HUES6 (cell line): ENCODE results near the gene F8A1.
"Not testable (repeated sequence)": the region's sequence is repeated elsewhere in the genome, so short reads cannot be mapped to it uniquely, and the experiment has no call there.

Experiments used
- H3K27ac ChIP-seq: 2 replicates; pipeline ENCODE4 v1.7.0; 2013; ENCODE audit warnings: low read depth, mild to moderate bottlenecking, low read length, inconsistent platforms
- H3K27me3 ChIP-seq: 2 replicates; pipeline ENCODE4 v1.6.1; 2013; ENCODE audit warnings: low read length; ENCODE audit not compliant: control insufficient read depth, insufficient read depth
- H3K36me3 ChIP-seq: 2 replicates; pipeline ENCODE4 v1.6.1; 2013; ENCODE audit warnings: low read length; ENCODE audit not compliant: control insufficient read depth, insufficient read depth
- H3K4me1 ChIP-seq: 2 replicates; pipeline ENCODE4 v1.6.1; 2013; ENCODE audit warnings: low read length; ENCODE audit not compliant: control insufficient read depth, insufficient read depth
- H3K4me3 ChIP-seq: 2 replicates; pipeline ENCODE4 v1.5.1; 2013; ENCODE audit warnings: low read depth, low read length
- H3K9ac ChIP-seq: one replicate; pipeline ENCODE4 v1.6.1; 2013; ENCODE audit warnings: mild to moderate bottlenecking, low read length
- H3K9me3 ChIP-seq: 2 replicates; pipeline ENCODE4 v1.6.1; 2013; ENCODE audit warnings: low read depth, low read length; ENCODE audit not compliant: control insufficient read depth, insufficient read depth

The F8A1 gene

DNA sequence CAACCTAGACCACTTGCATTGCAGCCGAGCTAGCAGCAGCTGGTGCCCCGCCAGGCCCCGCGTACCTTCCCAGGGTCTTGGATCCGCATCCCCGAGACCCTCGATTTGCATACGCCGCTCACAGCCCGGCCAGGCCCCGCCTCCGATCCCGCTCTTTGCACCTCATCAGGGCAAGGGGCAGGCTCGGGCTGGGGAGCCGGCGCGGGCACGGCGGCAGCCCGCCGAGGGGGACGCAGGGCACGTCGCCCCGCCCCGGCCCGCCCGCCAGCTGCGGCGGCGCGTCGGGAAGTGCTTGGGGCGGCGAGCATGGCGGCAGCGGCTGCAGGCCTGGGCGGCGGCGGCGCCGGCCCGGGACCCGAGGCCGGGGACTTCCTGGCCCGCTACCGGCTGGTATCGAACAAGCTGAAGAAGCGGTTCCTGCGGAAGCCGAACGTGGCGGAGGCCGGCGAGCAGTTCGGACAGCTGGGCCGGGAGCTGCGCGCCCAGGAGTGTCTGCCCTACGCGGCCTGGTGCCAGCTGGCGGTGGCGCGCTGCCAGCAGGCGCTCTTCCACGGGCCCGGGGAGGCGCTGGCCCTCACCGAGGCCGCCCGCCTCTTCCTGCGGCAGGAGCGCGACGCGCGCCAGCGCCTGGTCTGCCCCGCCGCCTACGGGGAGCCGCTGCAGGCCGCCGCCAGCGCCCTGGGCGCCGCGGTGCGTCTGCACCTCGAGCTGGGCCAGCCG, at the start of gene F8A1:
F8A1 (plus strand) TSS at position 287 of the 720 bp plus-strand sequence; CDS start at position 307, 20 bp downstream.
- not testable (repeated sequence) for H3K27me3 ChIP-seq

DNA sequence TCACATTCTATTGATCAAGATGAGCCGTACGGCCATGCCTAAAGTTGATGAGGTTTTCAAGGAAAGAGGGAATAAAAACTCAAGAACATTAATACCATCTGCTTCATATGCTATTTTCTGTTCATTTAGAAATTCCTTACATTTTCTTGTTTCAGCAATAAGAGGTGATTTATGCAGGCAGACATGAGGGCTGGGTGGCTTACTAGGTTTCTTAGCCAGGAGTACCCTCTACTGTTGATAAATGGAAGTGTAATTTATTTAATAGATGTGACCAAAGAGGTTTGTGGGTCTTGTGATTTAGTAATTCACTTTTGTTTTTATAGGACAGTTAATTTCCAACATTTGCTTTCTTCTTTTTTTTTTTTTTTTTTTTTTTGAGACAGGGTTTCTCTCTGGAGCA, 45.3 kb upstream of the F8A1 start:
- H3K27me3 ChIP-seq, result no peaks in the 10 kb centered on the region
- H3K4me1 ChIP-seq, result no peaks in the 10 kb centered on the region
- no peak overlapping the region for H3K4me3 ChIP-seq
- H3K9ac ChIP-seq, result no peak overlapping the region
- no peak overlapping the region for H3K27ac ChIP-seq
- H3K9me3 ChIP-seq, result peaks cover 15% of the 10 kb centered on the region
- H3K36me3 ChIP-seq, result no peaks in the 10 kb centered on the region

More for the DNA sequence above, at the start of gene F8A1:
- H3K4me3 ChIP-seq, H3K9ac ChIP-seq, H3K9me3 ChIP-seq, H3K4me1 ChIP-seq, H3K36me3 ChIP-seq, H3K27ac ChIP-seq: not testable (repeated sequence)

DNA sequence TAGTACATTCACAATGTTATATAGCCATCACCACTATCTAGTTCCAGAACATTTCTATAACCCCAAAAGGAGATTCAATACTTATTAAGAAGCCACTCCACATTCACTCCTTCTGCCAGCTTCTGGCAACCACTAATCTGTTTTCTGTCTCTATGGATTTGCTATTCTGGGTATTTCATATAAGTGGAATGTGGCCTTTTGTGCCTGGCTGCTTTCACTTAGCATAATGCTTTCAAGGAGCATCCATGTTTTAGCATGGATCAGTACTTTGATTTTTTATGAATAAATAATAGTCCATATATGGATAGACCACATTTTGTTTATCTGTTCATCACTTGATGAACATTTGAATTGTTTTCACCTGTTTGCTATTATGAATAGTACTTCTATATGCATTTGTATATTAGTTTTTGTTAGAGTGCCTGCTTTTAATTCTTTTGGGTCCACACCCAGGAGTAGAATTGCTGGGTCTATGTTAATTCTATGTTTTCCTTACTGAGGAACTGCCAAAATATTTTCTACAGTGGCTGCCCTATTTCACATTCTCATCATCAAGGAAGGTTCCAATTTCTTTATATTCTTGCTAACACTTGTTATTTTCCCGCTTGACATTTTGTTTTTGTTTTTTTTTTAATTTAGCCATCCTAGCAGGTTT, 35.1 kb upstream of the F8A1 start:
- Histone ChIP-seq H3K9ac (no peak overlapping the region), H3K4me3 (no peak overlapping the region), H3K36me3 (no peaks in the 10 kb centered on the region), H3K27ac (no peak overlapping the region), H3K9me3 (peaks cover 32% of the 10 kb centered on the region; the same call in 1 of the 2 replicates), H3K27me3 (no peaks in the 10 kb centered on the region), H3K4me1 (peaks cover 3% of the 10 kb centered on the region; the same call in 1 of the 2 replicates)

DNA sequence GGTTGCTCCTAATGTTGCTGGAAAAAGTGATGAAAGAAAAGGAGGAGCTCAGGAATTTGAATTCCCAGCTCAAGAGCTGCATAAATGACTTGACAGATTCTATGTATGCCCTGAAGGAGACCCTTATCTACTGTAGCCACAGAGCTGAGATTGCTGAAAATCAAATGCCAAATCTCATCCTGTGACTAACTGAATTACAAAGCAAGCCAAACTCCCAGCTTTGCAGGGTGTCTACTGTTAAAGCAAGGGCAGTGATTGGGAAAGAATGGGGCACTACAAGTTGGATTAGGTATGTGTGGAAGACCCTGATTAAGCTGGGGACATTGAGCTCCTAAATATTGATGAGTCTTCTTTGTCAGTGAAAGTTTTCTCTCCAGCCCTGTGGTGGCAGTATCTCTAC, 30.9 kb upstream of the F8A1 start:
- Histone ChIP-seq H3K27ac (no peak overlapping the region), H3K36me3 (no peaks in the 10 kb centered on the region), H3K9ac (no peak overlapping the region), H3K4me1 (peaks cover 3% of the 10 kb centered on the region; the same call in 1 of the 2 replicates), H3K27me3 (no peaks in the 10 kb centered on the region), H3K9me3 (peaks cover 26% of the 10 kb centered on the region; the same call in 1 of the 2 replicates), H3K4me3 (no peak overlapping the region)

DNA sequence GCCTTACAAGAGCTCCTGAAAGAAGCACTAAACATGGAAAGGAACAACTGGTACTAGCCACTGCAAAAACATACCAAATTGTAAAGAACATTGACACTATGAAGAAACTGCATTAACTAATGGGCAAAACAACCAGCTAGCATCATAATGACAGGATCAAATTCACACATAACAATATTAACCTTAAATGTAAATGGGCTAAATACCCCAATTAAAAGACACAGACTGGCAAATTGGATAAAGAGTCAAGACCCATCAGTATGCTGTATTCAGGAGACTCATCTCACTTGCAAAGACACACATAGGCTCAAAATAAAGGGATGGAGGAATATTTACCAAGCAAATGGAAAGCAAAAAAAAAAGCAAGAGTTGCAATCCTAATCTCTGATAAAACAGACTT, 17.6 kb upstream of the F8A1 start:
- not testable (repeated sequence) for H3K4me1 ChIP-seq, H3K36me3 ChIP-seq, H3K9ac ChIP-seq, H3K27me3 ChIP-seq, H3K4me3 ChIP-seq, H3K27ac ChIP-seq
- H3K9me3 ChIP-seq, result peaks cover 30% of the 10 kb centered on the region

DNA sequence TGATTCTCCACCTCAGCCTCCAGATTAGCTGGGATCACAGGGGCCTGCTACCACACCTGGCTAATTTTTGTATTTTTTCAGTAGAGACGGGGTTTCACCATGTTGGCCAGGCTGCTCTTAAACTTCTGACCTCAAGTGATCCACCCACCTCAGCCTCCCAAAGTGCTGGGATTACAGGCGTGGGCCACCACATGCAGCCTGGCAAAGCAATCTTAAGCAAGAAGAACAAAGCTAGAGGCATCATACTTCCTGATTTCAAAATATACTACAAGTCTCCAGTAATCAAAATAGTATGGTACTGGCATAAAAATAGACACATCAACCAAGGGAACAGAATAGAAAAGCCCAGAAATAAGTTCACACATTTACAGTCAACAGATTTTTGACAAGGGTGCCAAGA, 12.8 kb upstream of the F8A1 start:
- Histone ChIP-seq H3K27me3 (no peaks in the 10 kb centered on the region), H3K9me3 (peaks cover 14% of the 10 kb centered on the region; the same call in 1 of the 2 replicates), H3K9ac (no peak overlapping the region), H3K27ac (no peak overlapping the region), H3K4me3 (no peak overlapping the region), H3K4me1 (no peaks in the 10 kb centered on the region), H3K36me3 (no peaks in the 10 kb centered on the region)

DNA sequence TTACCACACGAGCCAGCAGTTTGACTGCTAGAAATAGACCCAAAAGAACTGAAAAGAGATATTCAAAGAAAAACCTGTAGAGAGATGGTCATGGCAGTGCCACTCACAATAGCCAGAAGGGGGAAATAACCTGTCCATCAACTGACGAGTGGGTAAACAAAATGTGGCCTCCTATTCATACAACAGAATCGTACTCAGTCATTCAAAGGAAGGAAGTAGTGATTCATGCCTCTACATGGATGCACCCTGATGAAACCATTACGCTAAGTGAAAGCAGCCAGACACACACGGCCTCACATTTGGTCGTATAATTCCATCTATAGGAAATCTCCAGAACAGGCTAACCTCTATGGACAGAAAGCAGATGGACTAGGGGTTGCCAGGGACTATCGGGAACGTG, 2.1 kb upstream of the F8A1 start:
- peaks cover 14% of the 10 kb centered on the region; the same call in 1 of the 2 replicates for H3K9me3 ChIP-seq
- H3K27me3 ChIP-seq, H3K36me3 ChIP-seq, H3K9ac ChIP-seq, H3K4me1 ChIP-seq, H3K4me3 ChIP-seq, H3K27ac ChIP-seq: not testable (repeated sequence)

DNA sequence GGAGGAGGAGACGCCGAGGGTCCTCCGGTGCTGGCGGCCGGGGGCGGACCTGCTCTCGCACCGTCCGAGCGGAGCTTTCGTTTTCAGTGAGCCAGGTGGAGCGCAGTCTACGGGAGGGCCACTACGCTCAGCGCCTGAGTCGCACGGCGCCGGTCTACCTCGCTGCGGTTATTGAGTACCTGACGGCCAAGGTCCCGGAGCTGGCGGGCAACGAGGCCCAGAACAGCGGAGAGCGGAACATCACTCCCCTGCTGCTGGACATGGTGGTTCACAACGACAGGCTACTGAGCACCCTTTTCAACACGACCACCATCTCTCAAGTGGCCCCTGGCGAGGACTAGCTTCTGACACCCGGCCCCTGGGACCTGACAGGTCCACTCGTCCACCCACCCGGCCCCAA, 1.1 kb upstream of the F8A1 start:
- H3K36me3 ChIP-seq, H3K9me3 ChIP-seq, H3K27ac ChIP-seq, H3K4me1 ChIP-seq, H3K9ac ChIP-seq, H3K27me3 ChIP-seq, H3K4me3 ChIP-seq: not testable (repeated sequence)

DNA sequence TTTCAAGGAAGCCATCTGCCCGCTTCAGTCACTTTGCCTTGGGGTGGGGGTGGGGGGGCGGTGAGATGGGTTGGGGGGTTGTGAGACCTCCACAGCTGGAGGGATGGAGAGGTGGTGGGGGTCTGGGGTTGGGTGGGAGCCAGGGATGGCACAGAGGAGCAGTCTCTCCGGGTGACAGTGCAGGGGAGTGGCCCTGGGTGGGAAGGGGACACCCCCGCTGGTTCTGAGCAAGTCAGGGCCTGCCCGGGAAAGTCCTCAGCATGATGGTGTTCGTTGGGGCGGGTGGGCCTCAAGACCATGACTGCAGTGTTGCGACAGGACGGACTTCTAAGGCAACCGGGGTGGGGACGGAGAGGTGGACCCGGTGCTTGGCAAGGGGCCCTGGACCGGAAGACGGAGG, 606 bp upstream of the F8A1 start:
- not testable (repeated sequence) for H3K9me3 ChIP-seq, H3K27me3 ChIP-seq, H3K4me1 ChIP-seq, H3K27ac ChIP-seq, H3K36me3 ChIP-seq, H3K9ac ChIP-seq, H3K4me3 ChIP-seq

DNA sequence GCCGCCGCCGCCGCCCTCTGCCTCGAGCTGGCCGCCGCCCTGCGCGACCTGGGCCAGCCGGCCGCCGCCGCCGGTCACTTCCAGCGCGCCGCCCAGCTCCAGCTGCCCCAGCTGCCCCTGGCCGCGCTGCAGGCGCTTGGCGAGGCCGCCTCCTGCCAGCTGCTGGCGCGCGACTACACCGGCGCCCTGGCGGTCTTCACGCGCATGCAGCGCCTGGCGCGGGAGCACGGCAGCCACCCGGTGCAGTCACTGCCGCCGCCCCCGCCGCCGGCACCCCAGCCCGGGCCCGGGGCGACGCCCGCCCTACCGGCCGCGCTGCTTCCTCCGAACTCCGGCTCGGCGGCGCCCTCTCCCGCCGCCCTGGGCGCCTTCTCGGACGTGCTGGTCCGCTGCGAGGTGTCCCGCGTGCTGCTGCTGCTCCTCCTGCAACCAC, 650 bp downstream of the F8A1 start:
- not testable (repeated sequence) for H3K4me3 ChIP-seq, H3K4me1 ChIP-seq, H3K36me3 ChIP-seq, H3K9me3 ChIP-seq, H3K27ac ChIP-seq, H3K9ac ChIP-seq, H3K27me3 ChIP-seq

DNA sequence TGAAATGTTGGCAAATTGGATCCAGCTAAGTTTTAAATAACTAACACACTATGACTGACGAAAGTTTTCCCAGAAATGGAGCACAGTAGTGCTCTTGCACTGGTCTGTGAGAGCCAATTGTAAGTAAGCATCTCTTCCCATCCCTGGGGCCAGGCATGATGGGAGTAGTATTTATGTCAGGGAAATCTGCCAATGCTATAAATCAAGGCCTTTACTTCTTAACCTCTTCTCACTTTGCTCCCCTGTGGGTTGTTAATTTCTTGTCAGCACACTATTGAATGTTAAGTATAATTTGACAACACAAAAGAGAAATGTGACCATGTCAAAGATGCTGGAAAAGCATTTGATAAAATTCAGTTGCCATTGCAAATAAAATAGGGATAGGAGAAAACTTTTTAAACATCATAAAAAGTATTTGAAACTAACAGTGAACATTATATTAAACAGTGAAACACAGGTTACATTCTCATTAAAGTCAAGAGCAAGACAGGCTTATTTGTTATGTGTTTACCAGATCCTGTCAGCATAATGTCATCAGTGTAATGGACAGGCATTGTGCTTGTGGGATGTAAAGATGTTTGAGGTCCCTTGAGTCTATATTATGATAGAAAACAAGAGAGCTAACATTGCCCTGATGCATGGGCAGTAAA, 5.0 kb downstream of the F8A1 start:
- no peak overlapping the region for H3K4me3 ChIP-seq
- no peak overlapping the region for H3K9ac ChIP-seq
- H3K27ac ChIP-seq, result no peak overlapping the region
- no peaks in the 10 kb centered on the region for H3K36me3 ChIP-seq
- no peaks in the 10 kb centered on the region for H3K4me1 ChIP-seq
- no peaks in the 10 kb centered on the region for H3K27me3 ChIP-seq
- peaks cover 17% of the 10 kb centered on the region for H3K9me3 ChIP-seq
